ENCODE results near the gene ZNF426.

DNA sequence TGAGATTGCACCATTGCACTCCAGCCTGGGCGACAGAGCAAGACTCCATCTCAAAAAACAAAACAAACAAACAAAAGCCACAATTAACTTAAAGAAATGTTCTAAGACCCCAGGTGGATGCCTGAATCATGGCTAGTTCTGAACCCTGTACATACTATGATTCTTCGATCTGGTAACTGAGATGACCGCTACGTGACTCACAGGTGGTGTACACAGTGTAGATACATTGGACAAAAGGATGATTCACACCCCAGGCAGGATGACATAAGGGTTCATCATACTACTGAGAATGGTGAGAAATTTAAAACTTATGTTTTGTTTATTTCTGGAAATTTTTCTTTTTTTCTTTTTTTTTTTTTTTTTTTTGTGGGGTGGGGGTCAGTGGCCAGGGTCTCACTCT is 6.5 kb downstream of the ZNF426 start:
- no peak for TF ChIP-seq CTCF (conservative IDR thresholded peaks at IDR 0.05; ENCODE audit: low read length)
- no peak for TF ChIP-seq EZH2phosphoT487 (IDR thresholded peaks at IDR 0.05; ENCODE audit: borderline replicate concordance)

Data from Loucy (cell line).